ENCODE data around the gene DBX1. TPM values are rescaled to one million over a fixed set of nuclear protein-coding genes. Genes with fewer than 3 reads are reported as not detected.
A peak's percentile ranks its signal among the peaks of the same experiment; 100 is the strongest.

Gene DBX1
- total RNA-seq, 2 donors from 2014 or later = not detected

GRCh38 chr11:20112291-20113148 lies 47.8 kb downstream of the DBX1 start:
- ATAC-seq (peak; percentile 82 to 85), DNase-seq (ENCODE audit: low spot score in 2 of 2) (no peak)
- Mint-ChIP-seq H3K27ac (no peak overlapping the region), H3K36me3 (no peaks in the 10 kb centered on the region), H3K9me3 (no peaks in the 10 kb centered on the region)

DNA sequence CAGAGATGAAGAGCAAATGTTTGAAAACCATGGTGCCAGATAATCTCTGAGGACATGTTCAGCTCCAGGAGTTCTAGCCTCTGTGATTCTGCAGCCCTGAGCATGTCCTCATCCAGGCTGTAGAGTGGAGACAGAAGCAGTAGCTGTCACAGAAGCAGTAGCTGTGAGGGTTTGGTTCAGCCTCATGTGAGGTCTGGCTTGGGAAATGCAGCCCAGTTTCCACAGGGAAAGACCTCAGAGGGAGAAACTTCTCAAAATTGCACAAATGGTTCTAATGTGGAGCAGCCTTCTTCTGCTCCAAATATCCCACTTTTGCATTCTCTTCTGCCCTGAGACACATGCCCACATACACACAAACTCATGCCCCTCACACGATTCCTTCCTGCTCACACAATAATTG lies 48.4 kb downstream of the DBX1 start:
- ATAC-seq (no peak), DNase-seq (ENCODE audit: low spot score in 2 of 2) (no peak)
- Mint-ChIP-seq H3K27ac (no peak overlapping the region), H3K9me3 (no peaks in the 10 kb centered on the region), H3K36me3 (no peaks in the 10 kb centered on the region)

GRCh38 chr11:20110908-20111669 lies 49.2 kb downstream of the DBX1 start:
- DNase-seq (ENCODE audit: low spot score in 2 of 2) = peak in 1 of 2 donors; percentile 59
- Mint-ChIP-seq H3K36me3 (no peaks in the 10 kb centered on the region), H3K27ac (no peak overlapping the region), H3K9me3 (no peaks in the 10 kb centered on the region)
- ATAC-seq = peak; percentile 60 to 82

- DNase-seq (ENCODE audit: low spot score in 2 of 2) (no peak), ATAC-seq (no peak)
- Mint-ChIP-seq H3K36me3 (no peaks in the 10 kb centered on the region), H3K27ac (no peak overlapping the region), H3K9me3 (no peaks in the 10 kb centered on the region)
Measured at GRCh38 chr11:20109731-20110445, 50.4 kb downstream of the DBX1 start.

Other genes starting within 250 kb of the DBX1 start
- gene HTATIP2, start 203.2 kb upstream of the DBX1 start, total RNA-seq = 10 to 100 TPM; 51.9 to 67.0 TPM
- 10 to 100 TPM; 29.2 to 33.6 TPM for gene PRMT3, start 227.2 kb upstream of the DBX1 start, total RNA-seq